HG02885 (cell line): ENCODE data around the gene PWWP2B.

Source experiments
- ATAC-seq: cut with Tn5 transposase; IDR thresholded peaks from one replicate; pipeline ENCODE4 v1.9.1; 2021; ENCODE audit warnings: mild to moderate bottlenecking; ENCODE audit not compliant: unreplicated experiment, poor library complexity

The PWWP2B gene

DNA sequence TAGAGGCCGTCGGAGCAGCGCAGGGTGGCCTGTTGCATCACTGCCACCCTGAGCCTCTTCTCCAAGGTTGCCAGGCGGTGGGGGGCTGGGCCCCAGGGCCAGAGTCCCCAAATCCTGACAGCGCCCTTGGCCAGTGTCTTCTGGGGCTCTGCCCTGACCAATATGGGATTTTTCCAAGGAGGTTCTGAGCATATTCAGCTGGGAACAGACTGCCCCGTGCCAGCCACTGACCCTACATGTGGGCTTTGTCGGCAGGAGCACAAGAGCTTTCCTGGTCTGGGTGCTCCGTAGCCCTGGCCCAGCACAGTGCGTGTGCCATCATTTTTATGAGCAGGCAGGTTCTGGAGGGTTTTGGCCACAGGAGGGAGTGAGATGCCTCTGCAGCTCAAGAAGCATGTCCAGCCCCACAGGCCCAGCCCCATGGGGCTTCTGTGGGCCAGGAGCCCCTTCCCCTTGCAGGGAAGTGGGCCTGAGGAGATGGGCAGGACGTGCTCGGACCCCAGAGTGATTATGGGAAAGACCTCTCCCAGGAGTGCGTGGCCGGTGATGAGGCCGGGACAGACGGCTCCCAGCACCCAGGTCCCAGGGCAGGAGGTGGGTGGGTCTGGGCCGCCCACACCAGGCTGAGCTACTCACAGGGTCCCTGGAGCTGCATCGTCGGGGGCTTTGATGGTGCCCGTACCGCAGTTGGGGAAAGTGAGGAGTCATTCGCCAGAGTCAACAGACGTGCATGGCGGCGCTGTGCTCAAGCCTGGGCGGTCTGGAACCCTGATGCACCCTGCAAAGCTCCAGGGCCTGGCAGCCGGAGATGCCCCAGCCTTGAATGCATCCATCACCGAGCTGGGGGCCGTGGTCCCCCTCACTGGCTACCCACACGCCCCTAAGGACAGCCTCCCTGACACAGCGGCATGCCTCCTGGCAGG lies 66.6 kb downstream of the PWWP2B start:
- ATAC-seq = no peak

- no peak for ATAC-seq
These were observed 67.5 kb downstream of the PWWP2B start for GRCh38 chr10:132464256-132465192.

DNA sequence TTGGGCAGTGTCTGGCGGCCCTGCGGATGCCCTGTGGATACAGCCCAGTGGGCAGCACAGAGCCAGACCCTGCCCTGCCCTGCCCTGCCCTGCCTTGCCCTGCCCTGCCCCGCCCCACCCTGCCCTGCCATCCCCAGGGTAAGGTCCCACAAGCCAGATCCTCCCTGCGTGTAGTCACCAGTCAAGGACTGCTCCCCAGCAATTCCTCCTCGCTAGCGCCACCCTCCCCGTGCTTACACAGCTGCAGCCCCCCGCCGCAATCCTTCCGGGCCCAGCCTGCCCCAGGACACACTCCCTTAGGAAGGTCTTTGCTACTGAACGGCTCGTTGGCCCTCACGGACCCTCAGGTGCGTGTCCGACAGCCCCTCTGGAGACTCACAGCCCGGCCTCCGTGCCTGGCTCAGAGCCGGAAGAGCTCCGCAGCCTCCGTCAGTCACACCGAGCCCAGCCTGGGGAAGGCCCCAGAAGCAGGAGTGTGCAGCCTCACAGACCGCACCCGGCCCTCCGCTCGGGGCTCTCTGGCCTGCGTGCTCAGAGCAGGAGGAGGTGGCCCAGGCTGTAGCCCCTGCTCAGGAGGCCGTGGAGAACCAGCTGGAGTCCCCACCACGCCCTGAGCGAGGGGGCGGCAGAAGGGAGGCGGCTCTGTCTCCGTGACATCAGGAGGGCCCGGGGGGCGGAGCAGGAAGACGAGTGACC lies 68.3 kb downstream of the PWWP2B start:
- no peak for ATAC-seq

GRCh38 chr10:132465889-132466519 lies 69.0 kb downstream of the PWWP2B start:
- no peak for ATAC-seq

DNA sequence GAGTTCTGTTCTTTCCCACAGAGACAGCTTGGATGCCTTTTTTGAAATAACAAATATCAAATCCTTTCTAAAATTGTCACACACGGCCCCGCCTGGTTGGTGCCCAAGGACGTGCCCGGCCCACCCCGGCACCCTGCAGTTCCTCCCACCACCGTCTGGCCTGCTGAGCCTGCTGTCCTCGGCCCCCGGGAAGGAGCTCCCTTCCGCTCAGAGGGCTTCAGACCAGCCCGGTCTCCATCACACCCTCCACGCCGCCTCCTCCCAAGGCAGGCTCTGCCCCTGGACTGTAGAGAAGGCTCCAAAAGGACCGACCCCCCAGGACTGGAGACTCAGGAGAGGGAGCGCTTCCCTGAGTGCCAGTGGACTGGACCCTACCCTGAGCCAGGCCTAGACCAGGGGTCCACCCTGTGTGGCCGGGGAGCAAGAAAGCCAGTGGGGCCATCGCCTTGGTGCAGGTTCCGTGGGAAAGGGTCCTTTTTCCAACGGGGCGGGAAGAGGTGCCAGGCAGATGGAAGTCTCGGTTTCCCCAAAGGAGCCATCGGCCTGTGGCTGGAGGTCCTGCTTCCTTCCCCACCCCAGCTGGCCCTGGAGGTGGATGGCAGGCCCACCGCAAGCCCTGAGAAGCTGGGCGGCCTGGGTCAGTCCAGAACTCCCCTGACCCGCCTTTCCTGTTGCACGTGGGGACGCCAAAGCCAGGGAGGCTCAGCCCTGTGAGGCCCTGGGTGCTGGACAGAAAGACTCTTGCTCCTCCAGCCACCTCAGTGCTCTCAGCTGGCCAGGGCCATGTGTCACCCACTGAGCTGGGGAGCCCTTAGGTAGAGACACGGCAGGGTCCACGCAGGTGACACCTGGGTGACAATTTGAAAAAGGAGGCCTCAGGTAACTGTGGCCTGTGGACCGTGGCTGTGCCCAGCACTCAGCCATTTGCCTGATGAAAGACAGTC lies 69.8 kb downstream of the PWWP2B start:
- no peak for ATAC-seq
